ENCODE data around the gene EFCC1.

GRCh38 chr3:129056451-129057173, 55.5 kb downstream of the EFCC1 start:
- TF ChIP-seq MAZ (IDR thresholded peaks at IDR 0.05; ENCODE audit: borderline replicate concordance, low read depth, low read length) (no peak), RAD21 (conservative IDR thresholded peaks at IDR 0.05 in 1 of 2, IDR thresholded peaks at IDR 0.05 in 1 of 2) (no peak), POLR2AphosphoS2 (conservative IDR thresholded peaks at IDR 0.05; ENCODE audit: low read length) (no peak), ELK1 (IDR thresholded peaks at IDR 0.05; ENCODE audit: low read depth, low read length) (no peak), POLR2A (IDR thresholded peaks at IDR 0.05; ENCODE audit: low read length) (no peak), CHD2 (IDR thresholded peaks at IDR 0.05; ENCODE audit: low read length, partially characterized antibody) (no peak), CTCF (IDR thresholded peaks at IDR 0.05) (no peak), KDM5A (IDR thresholded peaks at IDR 0.05) (no peak), ESRRA (IDR thresholded peaks at IDR 0.05; ENCODE audit: borderline replicate concordance, low read length) (no peak), BHLHE40 (IDR thresholded peaks at IDR 0.05; ENCODE audit: low read depth, low read length) (no peak), USF2 (IDR thresholded peaks at IDR 0.05) (no peak), TP53 (CRISPR knock-in tag; IDR thresholded peaks at IDR 0.05) (no peak), MAX (IDR thresholded peaks at IDR 0.05) (no peak), CBX2 (IDR thresholded peaks at IDR 0.05; ENCODE audit: borderline replicate concordance, low read depth) (no peak)
